Measurements from ENCODE around the gene FAM174C. TPM values are rescaled to one million over a fixed set of nuclear protein-coding genes. Genes with fewer than 3 reads are reported as not detected.
A peak's percentile ranks its signal among the peaks of the same experiment; 100 is the strongest.

Gene FAM174C
- total RNA-seq, 4 donors from 2014 or later, result 14.2 to 42.2 (median 21.8) TPM

DNA sequence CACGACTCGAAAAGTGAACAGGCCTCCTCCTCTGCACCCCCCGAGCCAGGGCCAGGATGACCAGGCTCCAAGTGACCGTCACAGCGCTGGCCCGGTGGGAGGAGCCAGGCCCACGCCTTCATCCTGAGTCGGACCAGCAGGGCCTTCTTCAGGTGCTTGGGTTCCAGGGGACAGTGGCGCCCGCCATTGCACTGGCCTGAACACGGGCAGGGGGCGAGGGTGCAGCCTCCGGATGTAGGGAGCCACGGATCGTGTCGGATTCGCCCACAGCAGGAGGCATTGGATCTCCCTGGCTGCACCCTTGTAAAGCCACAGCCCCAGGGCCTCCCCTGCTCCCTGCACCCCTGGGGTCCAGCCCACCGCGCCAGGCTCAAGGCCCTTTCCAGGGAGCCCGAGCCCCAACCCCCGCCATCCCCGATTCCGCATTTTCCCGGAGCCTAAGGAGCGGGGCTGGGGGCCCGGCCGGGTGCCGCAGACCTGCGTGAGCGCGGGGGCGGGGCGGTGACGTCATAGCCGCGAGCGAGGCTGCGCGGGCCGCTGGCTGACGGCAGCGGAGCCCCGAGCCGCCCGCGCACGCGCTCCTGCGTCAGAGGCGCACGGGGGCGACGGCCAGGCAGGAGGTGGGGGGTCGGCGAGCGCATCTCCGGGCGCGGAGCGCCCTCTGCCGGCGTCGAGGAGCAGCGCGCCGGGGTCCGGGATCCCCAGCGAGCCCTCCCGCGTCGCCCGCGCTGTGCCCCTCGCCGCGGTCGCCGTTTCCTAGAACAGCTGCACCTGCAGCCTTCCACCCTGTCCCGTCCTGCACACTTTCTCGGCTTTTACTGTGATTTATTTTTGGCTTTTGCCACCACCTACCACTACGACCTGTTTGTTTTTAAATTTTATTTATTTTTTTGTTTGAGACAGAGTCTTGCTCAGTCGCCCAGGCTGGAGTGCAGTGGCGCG lies 35.3 kb upstream of the FAM174C start:
- Histone ChIP-seq H3K4me1 (peaks cover 8 to 81% (median 49%) of the 10 kb centered on the region in 3 donors), H3K9me3 (no peaks in the 10 kb centered on the region), H3K27me3 (peaks cover 15% of the 10 kb centered on the region), H3K36me3 (no peaks in the 10 kb centered on the region), H3K27ac (peak overlapping the region; percentile 78 to 100 (median 95)), H3K4me3 (peak overlapping the region; percentile 2 to 44)
- 0% methylated on average over 16 of the region's 84 CpGs; no CpG with 5 or more reads in 1 of the 2 donors for whole genome bisulfite sequencing, 2 donors (ENCODE audit: low coverage in 1 of 2)
- TF ChIP-seq POLR2AphosphoS5 (IDR thresholded peaks at IDR 0.05) (no peak), EP300 (IDR thresholded peaks at IDR 0.05) (no peak), POLR2A (IDR thresholded peaks at IDR 0.05) (no peak)
- TF ChIP-seq, protein P1, sequence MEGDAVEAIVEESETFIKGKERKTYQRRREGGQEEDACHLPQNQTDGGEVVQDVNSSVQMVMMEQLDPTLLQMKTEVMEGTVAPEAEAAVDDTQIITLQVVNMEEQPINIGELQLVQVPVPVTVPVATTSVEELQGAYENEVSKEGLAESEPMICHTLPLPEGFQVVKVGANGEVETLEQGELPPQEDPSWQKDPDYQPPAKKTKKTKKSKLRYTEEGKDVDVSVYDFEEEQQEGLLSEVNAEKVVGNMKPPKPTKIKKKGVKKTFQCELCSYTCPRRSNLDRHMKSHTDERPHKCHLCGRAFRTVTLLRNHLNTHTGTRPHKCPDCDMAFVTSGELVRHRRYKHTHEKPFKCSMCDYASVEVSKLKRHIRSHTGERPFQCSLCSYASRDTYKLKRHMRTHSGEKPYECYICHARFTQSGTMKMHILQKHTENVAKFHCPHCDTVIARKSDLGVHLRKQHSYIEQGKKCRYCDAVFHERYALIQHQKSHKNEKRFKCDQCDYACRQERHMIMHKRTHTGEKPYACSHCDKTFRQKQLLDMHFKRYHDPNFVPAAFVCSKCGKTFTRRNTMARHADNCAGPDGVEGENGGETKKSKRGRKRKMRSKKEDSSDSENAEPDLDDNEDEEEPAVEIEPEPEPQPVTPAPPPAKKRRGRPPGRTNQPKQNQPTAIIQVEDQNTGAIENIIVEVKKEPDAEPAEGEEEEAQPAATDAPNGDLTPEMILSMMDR (IDR thresholded peaks at IDR 0.05), result peak in 3 of 4 experiments; percentile 95 to 99 (median 99)
- ATAC-seq, result peak; percentile 67

DNA sequence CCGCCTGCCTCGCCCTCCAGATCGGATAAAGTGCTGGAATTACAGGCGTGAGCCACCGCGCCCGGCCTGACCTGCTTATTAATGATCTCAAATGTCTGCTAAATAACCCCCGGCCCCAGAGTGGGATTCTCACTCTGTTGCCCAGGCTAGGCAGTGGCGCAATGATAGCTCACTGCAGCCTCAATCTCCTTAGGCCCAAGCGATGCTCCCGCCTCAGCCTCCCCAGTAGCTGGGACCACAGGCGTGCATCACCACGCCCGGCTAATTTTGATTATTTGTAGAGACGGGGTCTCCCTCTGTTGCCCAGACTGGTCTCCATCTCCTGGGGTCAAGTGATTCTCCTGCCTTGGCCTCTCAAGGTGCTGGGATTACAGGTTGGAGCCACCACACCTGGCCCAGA lies 34.4 kb upstream of the FAM174C start:
- peak overlapping the region in 1 of 2 donors; percentile 97 for H3K4me3 ChIP-seq
- H3K4me1 ChIP-seq, result peaks cover 8 to 90% (median 57%) of the 10 kb centered on the region in 3 donors
- WGBS, 2 donors (ENCODE audit: low coverage in 1 of 2), result 55 to 65% methylated on average over 7 to 8 of the region's 15 CpGs
- peaks cover 14% of the 10 kb centered on the region for H3K27me3 ChIP-seq
- peak overlapping the region; percentile 78 to 100 (median 95) for H3K27ac ChIP-seq
- ATAC-seq, result no peak
- H3K9me3 ChIP-seq, result no peaks in the 10 kb centered on the region
- H3K36me3 ChIP-seq, result no peaks in the 10 kb centered on the region
- TF ChIP-seq, protein P1 (IDR thresholded peaks at IDR 0.05), result no peak
- no peak for TF ChIP-seq EP300 (IDR thresholded peaks at IDR 0.05)
- no peak for TF ChIP-seq POLR2A (IDR thresholded peaks at IDR 0.05)

DNA sequence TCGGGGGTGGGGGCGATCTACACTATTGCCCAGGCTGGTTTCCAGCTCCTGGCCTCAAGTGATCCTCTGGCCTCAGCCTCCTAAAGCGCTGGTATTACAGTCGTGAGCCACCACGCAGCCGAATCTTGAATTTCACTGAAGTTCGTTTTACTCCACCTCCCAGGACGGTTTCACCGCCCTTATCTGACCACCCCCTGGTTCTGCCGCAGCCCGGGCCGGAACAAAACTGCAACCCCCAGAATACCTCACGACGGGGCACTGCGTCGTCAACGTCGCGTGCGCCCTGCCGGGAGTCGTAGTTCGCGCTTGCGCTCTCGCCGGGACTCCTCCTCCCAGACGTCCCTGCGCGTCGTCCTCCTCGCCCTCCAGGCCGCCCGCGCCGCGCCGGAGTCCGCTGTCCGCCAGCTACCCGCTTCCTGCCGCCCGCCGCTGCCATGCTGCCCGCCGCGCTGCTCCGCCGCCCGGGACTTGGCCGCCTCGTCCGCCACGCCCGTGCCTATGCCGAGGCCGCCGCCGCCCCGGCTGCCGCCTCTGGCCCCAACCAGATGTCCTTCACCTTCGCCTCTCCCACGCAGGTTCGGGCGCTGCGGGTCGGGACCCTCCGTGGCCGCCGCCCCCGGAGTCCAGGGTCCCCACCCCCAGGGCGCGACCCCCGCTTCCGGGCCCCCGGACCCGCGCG lies 33.8 kb upstream of the FAM174C start, which contains the start of gene ATP5F1D:
Gene ATP5F1D, plus strand, starts transcription at position 335 of the 679 bp plus-strand sequence. Its CDS starts 100 bp downstream, at position 435.
- ATAC-seq, result peak; percentile 74
- WGBS, 2 donors (ENCODE audit: low coverage in 1 of 2), result 0% methylated on average over 1 to 7 of the region's 79 CpGs
- Histone ChIP-seq H3K4me1 (peaks cover 8 to 91% (median 64%) of the 10 kb centered on the region in 3 donors), H3K36me3 (no peaks in the 10 kb centered on the region), H3K27ac (peak within 1 kb of the TSS; percentile 80 to 100 (median 97)), H3K9me3 (no peaks in the 10 kb centered on the region), H3K4me3 (peak within 1 kb of the TSS; percentile 79 to 97), H3K27me3 (peaks cover 8% of the 10 kb centered on the region)
- peak; percentile 64 to 75 for TF ChIP-seq POLR2A (IDR thresholded peaks at IDR 0.05)
- TF ChIP-seq EP300 (IDR thresholded peaks at IDR 0.05), result no peak
- TF ChIP-seq POLR2AphosphoS5 (IDR thresholded peaks at IDR 0.05), result peak; percentile 68
- TF ChIP-seq, protein P1 (IDR thresholded peaks at IDR 0.05), result peak in 1 of 4 experiments; percentile 10

DNA sequence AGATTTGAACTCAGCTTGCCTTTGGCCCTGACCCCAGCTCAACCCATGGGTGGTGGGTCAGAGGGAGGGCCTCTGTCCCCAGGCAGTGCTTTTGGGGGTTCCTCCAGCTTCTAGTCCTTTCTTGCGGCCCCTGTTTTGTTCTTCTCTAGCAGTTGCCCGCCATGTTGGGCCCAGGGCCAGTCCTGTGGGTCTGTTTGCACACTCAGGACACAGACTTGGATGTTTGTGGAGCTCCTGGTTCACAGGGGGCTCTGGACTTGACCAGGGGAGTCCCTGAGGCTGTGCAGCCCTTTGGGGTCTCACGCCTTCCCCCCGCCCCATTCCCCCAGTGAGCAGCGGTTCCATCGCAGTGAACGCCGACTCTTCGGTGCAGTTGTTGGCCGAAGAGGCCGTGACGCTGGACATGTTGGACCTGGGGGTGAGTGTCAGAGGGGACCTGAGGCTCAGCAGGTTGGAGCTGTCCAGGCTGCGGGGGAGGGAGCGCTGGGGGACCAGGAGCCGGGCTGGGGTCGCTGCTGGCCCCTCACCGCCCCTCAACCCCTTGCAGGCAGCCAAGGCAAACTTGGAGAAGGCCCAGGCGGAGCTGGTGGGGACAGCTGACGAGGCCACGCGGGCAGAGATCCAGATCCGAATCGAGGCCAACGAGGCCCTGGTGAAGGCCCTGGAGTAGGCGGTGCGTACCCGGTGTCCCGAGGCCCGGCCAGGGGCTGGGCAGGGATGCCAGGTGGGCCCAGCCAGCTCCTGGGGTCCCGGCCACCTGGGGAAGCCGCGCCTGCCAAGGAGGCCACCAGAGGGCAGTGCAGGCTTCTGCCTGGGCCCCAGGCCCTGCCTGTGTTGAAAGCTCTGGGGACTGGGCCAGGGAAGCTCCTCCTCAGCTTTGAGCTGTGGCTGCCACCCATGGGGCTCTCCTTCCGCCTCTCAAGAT lies 31.3 kb upstream of the FAM174C start:
- no CpG with 5 or more reads among the region's 33 CpGs for WGBS, 2 donors (ENCODE audit: low coverage in 1 of 2)
- peaks cover 8 to 87% (median 65%) of the 10 kb centered on the region in 3 donors for H3K4me1 ChIP-seq
- peak; percentile 28 for ATAC-seq
- H3K27me3 ChIP-seq, result no peaks in the 10 kb centered on the region
- H3K27ac ChIP-seq, result peak overlapping the region; percentile 79 to 100 (median 98)
- TF ChIP-seq EP300 (IDR thresholded peaks at IDR 0.05) (no peak), POLR2AphosphoS5 (IDR thresholded peaks at IDR 0.05) (peak; percentile 70)
- TF ChIP-seq, protein P1 (IDR thresholded peaks at IDR 0.05), result peak in 3 of 4 experiments; percentile 98 to 99 (median 99)
- no peaks in the 10 kb centered on the region for H3K9me3 ChIP-seq
- H3K36me3 ChIP-seq, result no peaks in the 10 kb centered on the region
- H3K4me3 ChIP-seq, result peak overlapping the region in 1 of 2 donors; percentile 35
